HepG2 (cell line): ENCODE measurements around the gene SLC25A25. TPM values are rescaled to one million over a fixed set of nuclear protein-coding genes. Genes with fewer than 3 reads are reported as not detected.
A peak's percentile ranks its signal among the peaks of the same experiment; 100 is the strongest.

Source experiments
- DBP ChIP-seq: sonication (generic); formaldehyde crosslinking; IDR thresholded peaks from 2 replicates; pipeline ENCODE4 v1.4.0; 2020; ENCODE audit warnings: missing genetic modification reagents; ENCODE audit errors: not compliant biosample characterization
- DPF2 ChIP-seq: sonication (generic); formaldehyde crosslinking; IDR thresholded peaks from 2 replicates; pipeline ENCODE4 v1.4.0; 2020; ENCODE audit warnings: mild to moderate bottlenecking, low read depth, missing genetic modification reagents, borderline replicate concordance
- GATA4 ChIP-seq: sonication (generic); IDR thresholded peaks from 2 replicates; pipeline ENCODE4 v1.6.1; 2016; ENCODE audit warnings: antibody characterized with exemption, low read depth, borderline replicate concordance
- HNRNPK ChIP-seq: fragments of 200-400 bp; formaldehyde crosslinking; IDR thresholded peaks from 2 replicates; pipeline ENCODE4 v1.6.1; 2018; ENCODE audit warnings: low read length, low read depth, moderate library complexity, mild to moderate bottlenecking; ENCODE audit not compliant: poor library complexity, severe bottlenecking
- NR2C2 ChIP-seq: sonication (generic); formaldehyde crosslinking; IDR thresholded peaks from 2 replicates; pipeline ENCODE4 v1.4.0; 2020; ENCODE audit warnings: missing genetic modification reagents, mild to moderate bottlenecking, moderate library complexity, borderline replicate concordance
- SRSF9 ChIP-seq: fragments of 200-400 bp; formaldehyde crosslinking; IDR thresholded peaks from 2 replicates; pipeline ENCODE4 v1.6.1; 2018; ENCODE audit warnings: borderline replicate concordance, mild to moderate bottlenecking, low read depth, low read length; ENCODE audit not compliant: insufficient read depth, poor library complexity, severe bottlenecking
- TERF1 ChIP-seq: sonication (generic); formaldehyde crosslinking; IDR thresholded peaks from 2 replicates; pipeline ENCODE4 v1.8.0; 2022; ENCODE audit warnings: mild to moderate bottlenecking, missing genetic modification reagents, moderate library complexity
- THRA ChIP-seq: sonication (generic); formaldehyde crosslinking; IDR thresholded peaks from 2 replicates; pipeline ENCODE4 v1.4.0; 2020; ENCODE audit warnings: missing genetic modification reagents, borderline replicate concordance
- YEATS4 ChIP-seq: sonication (generic); formaldehyde crosslinking; IDR thresholded peaks from 2 replicates; pipeline ENCODE4 v1.4.0; 2020; ENCODE audit warnings: missing genetic modification reagents, borderline replicate concordance
- ZBTB26 ChIP-seq: IDR thresholded peaks from 2 replicates; pipeline ENCODE4 v1.6.1; 2016; ENCODE audit warnings: missing compliant biosample characterization, missing genetic modification reagents, borderline replicate concordance
- ZBTB42 ChIP-seq: sonication (generic); formaldehyde crosslinking; IDR thresholded peaks from 2 replicates; pipeline ENCODE4 v1.5.0; 2020; ENCODE audit warnings: mild to moderate bottlenecking, missing genetic modification reagents
- ZC3H13 ChIP-seq: sonication (generic); formaldehyde crosslinking; IDR thresholded peaks from 2 replicates; pipeline ENCODE4 v1.8.1; 2023; ENCODE audit warnings: mild to moderate bottlenecking, missing genetic modification reagents, moderate library complexity
- ZNF407 ChIP-seq: sonication (generic); formaldehyde crosslinking; IDR thresholded peaks from one replicate; pipeline ENCODE4 v1.5.1; 2020; ENCODE audit warnings: mild to moderate bottlenecking, missing genetic modification reagents; ENCODE audit errors: not compliant biosample characterization
- ZNF496 ChIP-seq: sonication (generic); formaldehyde crosslinking; IDR thresholded peaks from 2 replicates; pipeline ENCODE4 v1.8.1; 2023; ENCODE audit warnings: mild to moderate bottlenecking, moderate library complexity, missing genetic modification reagents; ENCODE audit not compliant: insufficient replicate concordance
- polyA plus RNA-seq, 8 experiments: library from polyadenylated mRNA; depleted of rRNA in 3 of 8; stranded (reverse) in 7 of 8; unstranded in 1 of 8; fragments of >200 nt; fragmentation: Illumina TruSeq in 4 of 8; extraction: Trizol in 4 of 8; gene quantifications; 2 replicates each; pipeline versions ENCODE4 v1.2.1 to v1.2.3, GENCODE V29; 2011 to 2016; ENCODE audit warnings: low read depth in 4 of 8, missing spikeins in 1 of 8, mixed read lengths in 1 of 8; ENCODE audit not compliant: insufficient read depth in 1 of 8
- total RNA-seq, 5 experiments: library from RNA; depleted of rRNA; stranded (reverse); fragments of >200 nt; fragmentation: Illumina TruSeq; extraction: Trizol; gene quantifications; 2 replicates each; pipeline ENCODE4 v1.2.3, GENCODE V29; 2016; ENCODE audit warnings: low read depth in 1 of 5

The SLC25A25 gene
- total and polyA plus RNA-seq, 2 of the 13 experiments (the other 11 are each of a cell fraction or from before 2014, with no cell fraction given): 10.5 to 24.8 TPM

- TF ChIP-seq ZNF407 (CRISPR knock-in tag) (no peak), YEATS4 (CRISPR knock-in tag) (peak; percentile 39; the same call in 1 of the 2 replicates), ZBTB42 (CRISPR knock-in tag) (no peak), TERF1 (no peak), NR2C2 (CRISPR knock-in tag) (no peak), DBP (CRISPR knock-in tag) (no peak), THRA (no peak), DPF2 (CRISPR knock-in tag) (no peak), ZBTB26 (CRISPR knock-in tag) (no peak; the same call in 1 of the 2 replicates), HNRNPK (peak; percentile 15), GATA4 (no peak), SRSF9 (no peak), ZNF496 (CRISPR knock-in tag) (no peak), ZC3H13 (CRISPR knock-in tag) (no peak)
These were observed at the start of gene SLC25A25 (continued) for GRCh38 chr9:128067645-128068385.
